ENCODE results near the gene DGCR2. TPM values are rescaled to one million over a fixed set of nuclear protein-coding genes. Genes with fewer than 3 reads are reported as not detected.
A peak's percentile ranks its signal among the peaks of the same experiment; 100 is the strongest.

Gene DGCR2
- total RNA-seq, 1 experiment from 2014 or later = 72.4 TPM

- no peaks in the 10 kb centered on the region for H3K27me3 ChIP-seq (ENCODE audit: control insufficient read depth, insufficient read depth, low read length)
- no peak overlapping the region for H3K4me3 ChIP-seq (ENCODE audit: insufficient read depth, low read depth, low read length)
- DNase-seq = no peak
- peaks cover 23% of the 10 kb centered on the region for H3K36me3 ChIP-seq (replicated peaks; ENCODE audit: control insufficient read depth, insufficient read depth, low read length)
Observed at GRCh38 chr22:19134874-19135273, 12.7 kb upstream of the DGCR2 start.

- no peak overlapping the region for H3K4me3 ChIP-seq (ENCODE audit: insufficient read depth, low read depth, low read length)
- DNase-seq = no peak
- peaks cover 17% of the 10 kb centered on the region for H3K36me3 ChIP-seq (replicated peaks; ENCODE audit: control insufficient read depth, insufficient read depth, low read length)
- H3K27me3 ChIP-seq (ENCODE audit: control insufficient read depth, insufficient read depth, low read length) = no peaks in the 10 kb centered on the region
Observed at GRCh38 chr22:19134176-19134831, 12.1 kb upstream of the DGCR2 start.

GRCh38 chr22:19133561-19133960, 11.3 kb upstream of the DGCR2 start:
- DNase-seq = no peak

GRCh38 chr22:19132693-19133400, 10.6 kb upstream of the DGCR2 start:
- H3K27me3 ChIP-seq (ENCODE audit: control insufficient read depth, insufficient read depth, low read length) = no peaks in the 10 kb centered on the region
- DNase-seq = no peak
- no peak overlapping the region for H3K4me3 ChIP-seq (ENCODE audit: insufficient read depth, low read depth, low read length)
- H3K36me3 ChIP-seq (replicated peaks; ENCODE audit: control insufficient read depth, insufficient read depth, low read length) = peaks cover 12% of the 10 kb centered on the region

More at GRCh38 chr22:19133561-19133960, 11.3 kb upstream of the DGCR2 start:
- Histone ChIP-seq H3K4me3 (ENCODE audit: insufficient read depth, low read depth, low read length) (no peak overlapping the region), H3K36me3 (replicated peaks; ENCODE audit: control insufficient read depth, insufficient read depth, low read length) (peaks cover 14% of the 10 kb centered on the region), H3K27me3 (ENCODE audit: control insufficient read depth, insufficient read depth, low read length) (no peaks in the 10 kb centered on the region)

- H3K27me3 ChIP-seq (ENCODE audit: control insufficient read depth, insufficient read depth, low read length) = no peaks in the 10 kb centered on the region
- DNase-seq = no peak
- no peak overlapping the region for H3K4me3 ChIP-seq (ENCODE audit: insufficient read depth, low read depth, low read length)
- H3K36me3 ChIP-seq (replicated peaks; ENCODE audit: control insufficient read depth, insufficient read depth, low read length) = peaks cover 11% of the 10 kb centered on the region
Observed at GRCh38 chr22:19132153-19132552, 9.9 kb upstream of the DGCR2 start.

GRCh38 chr22:19131685-19132015, 9.4 kb upstream of the DGCR2 start:
- no peaks in the 10 kb centered on the region for H3K27me3 ChIP-seq (ENCODE audit: control insufficient read depth, insufficient read depth, low read length)
- DNase-seq = no peak
- peaks cover 9% of the 10 kb centered on the region for H3K36me3 ChIP-seq (replicated peaks; ENCODE audit: control insufficient read depth, insufficient read depth, low read length)
- no peak overlapping the region for H3K4me3 ChIP-seq (ENCODE audit: insufficient read depth, low read depth, low read length)

- peak; percentile 84 for DNase-seq
- H3K27me3 ChIP-seq (ENCODE audit: control insufficient read depth, insufficient read depth, low read length) = no peaks in the 10 kb centered on the region
- peaks cover 6% of the 10 kb centered on the region for H3K36me3 ChIP-seq (replicated peaks; ENCODE audit: control insufficient read depth, insufficient read depth, low read length)
Observed at GRCh38 chr22:19130959-19131684, 8.9 kb upstream of the DGCR2 start, which contains the start of gene TSSK2. TSS of gene TSSK2 (plus strand) at chr22:19131308. CDS start at chr22:19131400, 92 bp downstream.

GRCh38 chr22:19129871-19130270, 7.7 kb upstream of the DGCR2 start:
- Histone ChIP-seq H3K27me3 (ENCODE audit: control insufficient read depth, insufficient read depth, low read length) (no peaks in the 10 kb centered on the region), H3K4me3 (ENCODE audit: insufficient read depth, low read depth, low read length) (no peak overlapping the region), H3K36me3 (replicated peaks; ENCODE audit: control insufficient read depth, insufficient read depth, low read length) (peaks cover 6% of the 10 kb centered on the region)
- no peak for DNase-seq

More at GRCh38 chr22:19130959-19131684, 8.9 kb upstream of the DGCR2 start, which contains the start of gene TSSK2:
- H3K4me3 ChIP-seq (ENCODE audit: insufficient read depth, low read depth, low read length) = no peak within 1 kb of the TSS

- Histone ChIP-seq H3K4me3 (ENCODE audit: insufficient read depth, low read depth, low read length) (no peak overlapping the region), H3K36me3 (replicated peaks; ENCODE audit: control insufficient read depth, insufficient read depth, low read length) (peaks cover 5% of the 10 kb centered on the region), H3K27me3 (ENCODE audit: control insufficient read depth, insufficient read depth, low read length) (no peaks in the 10 kb centered on the region)
- no peak for DNase-seq
Observed at GRCh38 chr22:19128946-19129727, 6.9 kb upstream of the DGCR2 start.

GRCh38 chr22:19128009-19128401, 5.8 kb upstream of the DGCR2 start:
- Histone ChIP-seq H3K27me3 (ENCODE audit: control insufficient read depth, insufficient read depth, low read length) (no peaks in the 10 kb centered on the region), H3K4me3 (ENCODE audit: insufficient read depth, low read depth, low read length) (no peak overlapping the region), H3K36me3 (replicated peaks; ENCODE audit: control insufficient read depth, insufficient read depth, low read length) (no peaks in the 10 kb centered on the region)
- DNase-seq = no peak

- no peak for DNase-seq
- no peaks in the 10 kb centered on the region for H3K27me3 ChIP-seq (ENCODE audit: control insufficient read depth, insufficient read depth, low read length)
- H3K4me3 ChIP-seq (ENCODE audit: insufficient read depth, low read depth, low read length) = no peak overlapping the region
- H3K36me3 ChIP-seq (replicated peaks; ENCODE audit: control insufficient read depth, insufficient read depth, low read length) = no peaks in the 10 kb centered on the region
Observed at GRCh38 chr22:19127329-19128008, 5.3 kb upstream of the DGCR2 start.

GRCh38 chr22:19126309-19127273, 4.4 kb upstream of the DGCR2 start:
- H3K36me3 ChIP-seq (replicated peaks; ENCODE audit: control insufficient read depth, insufficient read depth, low read length) = no peaks in the 10 kb centered on the region
- DNase-seq = no peak
- H3K4me3 ChIP-seq (ENCODE audit: insufficient read depth, low read depth, low read length) = no peak overlapping the region
- no peaks in the 10 kb centered on the region for H3K27me3 ChIP-seq (ENCODE audit: control insufficient read depth, insufficient read depth, low read length)
